ENCODE results near the gene REXO4.
A peak's percentile ranks its signal among the peaks of the same experiment; 100 is the strongest.
"Not testable (repeated sequence)": the region's sequence is repeated elsewhere in the genome, so short reads cannot be mapped to it uniquely, and the experiment has no call there.

Gene REXO4

DNA sequence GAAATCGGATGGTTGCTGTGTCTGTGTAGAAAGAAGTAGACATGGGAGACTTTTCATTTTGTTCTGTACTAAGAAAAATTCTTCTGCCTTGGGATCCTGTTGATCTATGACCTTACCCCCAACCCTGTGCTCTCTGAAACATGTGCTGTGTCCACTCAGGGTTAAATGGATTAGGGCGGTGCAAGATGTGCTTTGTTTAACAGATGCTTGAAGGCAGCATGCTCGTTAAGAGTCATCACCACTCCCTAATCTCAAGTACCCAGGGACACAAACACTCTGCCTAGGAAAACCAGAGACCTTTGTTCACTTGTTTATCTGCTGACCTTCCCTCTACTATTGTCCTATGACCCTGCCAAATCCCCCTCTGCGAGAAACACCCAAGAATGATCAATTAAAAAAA is 26.4 kb downstream of the REXO4 start:
- DNase-seq (ENCODE audit: low spot score in 2 of 2); H3K4me1 Mint-ChIP-seq; H3K4me3 Mint-ChIP-seq; H3K36me3 Mint-ChIP-seq; ATAC-seq; H3K9me3 Mint-ChIP-seq; H3K27ac Mint-ChIP-seq: not testable (repeated sequence)

DNA sequence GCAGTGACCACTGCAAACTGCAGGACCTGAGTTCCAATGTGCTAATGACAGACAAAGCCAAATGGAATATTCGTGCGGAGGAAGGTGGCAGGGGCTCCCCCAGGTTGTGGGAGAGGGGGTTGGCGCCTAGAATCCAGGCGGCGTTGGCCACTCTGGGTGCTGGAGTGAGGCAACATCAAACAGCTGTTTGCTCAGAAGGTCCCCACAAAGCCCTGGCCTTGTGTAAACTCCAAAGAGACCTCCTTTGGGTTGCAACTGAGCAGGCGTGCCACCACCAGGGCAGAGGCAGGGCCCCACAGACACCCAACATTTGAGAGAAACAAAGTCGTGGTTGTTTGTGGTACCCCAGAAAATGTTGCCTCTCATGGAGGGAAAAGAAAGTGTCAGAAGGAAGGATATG is 27.1 kb downstream of the REXO4 start:
- Mint-ChIP-seq H3K36me3 (no peaks in the 10 kb centered on the region), H3K9me3 (no peaks in the 10 kb centered on the region), H3K4me3 (no peak overlapping the region), H3K4me1 (peaks cover 5% of the 10 kb centered on the region), H3K27ac (no peak overlapping the region)
- no peak for ATAC-seq
- no peak for DNase-seq (ENCODE audit: low spot score in 2 of 2)

DNA sequence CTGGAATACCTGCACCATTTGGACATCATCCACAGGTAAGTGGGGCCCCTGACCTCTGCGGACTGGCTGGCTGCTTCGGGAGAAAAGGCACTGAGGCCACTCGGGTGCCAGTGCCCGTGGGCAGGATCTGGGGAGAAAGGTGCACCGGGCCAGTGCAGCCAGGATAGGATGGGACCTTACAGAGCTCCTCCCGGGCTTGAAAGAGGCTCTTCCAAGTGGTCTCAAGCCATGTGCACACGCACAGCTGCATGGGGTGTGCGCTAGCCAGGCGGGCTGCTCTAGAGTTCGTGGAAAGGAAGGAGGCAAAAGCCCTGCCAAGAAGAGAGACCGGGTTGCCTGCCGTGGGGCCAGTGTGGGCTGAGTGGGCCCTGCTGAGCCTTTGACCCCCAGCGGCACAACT is 28.2 kb downstream of the REXO4 start:
- ATAC-seq (no peak), DNase-seq (ENCODE audit: low spot score in 2 of 2) (no peak)
- H3K36me3 Mint-ChIP-seq: no peaks in the 10 kb centered on the region
- H3K4me3 Mint-ChIP-seq: no peak overlapping the region
- H3K4me1 Mint-ChIP-seq: peaks cover 2% of the 10 kb centered on the region
- no peaks in the 10 kb centered on the region for H3K9me3 Mint-ChIP-seq
- H3K27ac Mint-ChIP-seq: no peak overlapping the region

DNA sequence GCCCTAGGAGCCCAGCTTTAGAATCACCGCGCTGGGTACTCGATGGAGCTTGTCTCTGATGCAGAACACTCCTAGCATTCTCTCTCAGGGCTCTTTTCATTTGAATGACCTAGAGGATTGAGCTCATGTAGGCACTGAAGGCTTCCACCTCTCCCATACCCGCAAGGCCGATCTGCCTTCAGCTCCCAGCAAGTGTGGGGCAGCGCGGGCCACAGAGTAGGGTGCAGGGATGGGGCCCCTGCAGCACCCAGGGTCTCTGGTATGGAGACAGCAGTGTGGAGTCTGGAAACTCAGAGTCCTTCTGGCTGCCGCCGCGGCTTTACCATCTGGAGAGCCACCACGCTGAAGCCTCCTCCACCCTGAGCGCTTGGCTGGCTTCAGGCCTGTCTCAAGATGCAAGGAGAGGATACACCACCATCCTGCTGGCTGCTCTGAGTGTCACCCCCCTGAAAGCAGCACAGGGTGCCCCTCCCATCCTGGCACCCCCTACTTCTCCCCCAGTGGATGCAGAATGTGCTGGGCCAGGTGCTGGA is 28.7 kb downstream of the REXO4 start:
- Mint-ChIP-seq H3K27ac (no peak overlapping the region), H3K9me3 (no peaks in the 10 kb centered on the region), H3K4me1 (no peaks in the 10 kb centered on the region), H3K4me3 (no peak overlapping the region), H3K36me3 (no peaks in the 10 kb centered on the region)
- ATAC-seq (no peak), DNase-seq (ENCODE audit: low spot score in 2 of 2) (no peak)

DNA sequence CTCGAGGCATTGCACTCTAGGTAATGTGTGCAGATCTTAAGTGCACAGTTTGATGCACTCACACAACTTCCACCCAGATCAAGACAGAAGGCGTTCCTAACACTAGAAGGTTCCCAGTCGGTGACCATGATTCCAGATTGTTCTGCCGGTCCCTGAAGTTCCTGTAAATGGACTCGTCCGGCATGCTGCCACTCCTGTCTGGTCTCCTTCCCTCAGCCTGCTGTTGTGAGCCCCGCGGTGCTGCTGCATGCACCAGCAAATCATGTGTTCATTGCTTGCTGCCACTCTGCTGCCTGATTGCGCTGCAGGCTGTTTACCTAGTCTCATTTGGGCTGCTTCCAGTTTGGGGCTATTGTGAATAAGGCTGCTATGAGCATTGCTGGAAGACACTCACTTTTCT is 30.1 kb downstream of the REXO4 start:
- H3K4me1 Mint-ChIP-seq: no peaks in the 10 kb centered on the region
- H3K27ac Mint-ChIP-seq: no peak overlapping the region
- no peaks in the 10 kb centered on the region for H3K9me3 Mint-ChIP-seq
- no peak overlapping the region for H3K4me3 Mint-ChIP-seq
- no peaks in the 10 kb centered on the region for H3K36me3 Mint-ChIP-seq
- ATAC-seq: no peak
- DNase-seq (ENCODE audit: low spot score in 2 of 2): no peak

DNA sequence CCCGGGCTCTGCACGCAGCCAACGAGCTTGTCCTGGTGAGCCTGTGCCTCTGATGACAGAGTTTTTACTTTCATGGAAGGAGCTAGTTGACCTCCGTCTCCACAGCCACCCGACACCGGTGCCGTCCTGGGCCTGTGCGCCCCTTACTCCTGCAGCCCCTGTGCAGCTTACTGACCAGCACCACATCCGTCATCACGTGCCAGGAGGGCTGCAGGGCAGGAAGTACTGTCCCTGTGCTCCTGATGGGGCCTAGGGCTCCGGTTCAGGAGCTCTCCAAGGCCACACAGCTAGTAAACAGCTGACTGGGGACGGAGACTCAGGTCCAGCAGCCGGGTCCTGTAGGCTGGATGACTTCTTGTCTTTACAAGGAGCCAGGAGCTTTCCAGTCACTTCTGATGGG is 31.5 kb downstream of the REXO4 start:
- no peaks in the 10 kb centered on the region for H3K9me3 Mint-ChIP-seq
- ATAC-seq (no peak), DNase-seq (ENCODE audit: low spot score in 2 of 2) (no peak)
- no peaks in the 10 kb centered on the region for H3K4me1 Mint-ChIP-seq
- no peak overlapping the region for H3K27ac Mint-ChIP-seq
- H3K36me3 Mint-ChIP-seq: no peaks in the 10 kb centered on the region
- H3K4me3 Mint-ChIP-seq: no peak overlapping the region

DNA sequence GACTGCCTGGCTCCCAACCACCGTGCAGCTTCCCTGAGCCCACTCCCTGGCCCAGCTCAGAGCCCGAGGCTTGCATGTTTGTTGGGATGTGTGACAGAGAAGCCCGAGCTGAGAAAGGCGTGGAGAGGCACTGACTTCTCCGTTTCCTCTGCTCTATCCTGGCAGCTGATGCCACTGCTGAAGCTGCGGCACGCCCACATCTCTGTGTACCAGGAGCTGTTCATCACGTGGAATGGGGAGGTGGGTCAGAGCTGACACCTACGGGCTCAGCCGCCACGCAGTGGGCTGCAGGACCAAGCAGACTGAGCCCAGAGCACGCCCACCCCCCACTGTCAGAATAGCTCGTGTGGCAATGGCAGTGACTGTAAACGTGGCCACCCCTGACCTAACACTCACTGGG is 32.4 kb downstream of the REXO4 start:
- no peaks in the 10 kb centered on the region for H3K4me1 Mint-ChIP-seq
- DNase-seq (ENCODE audit: low spot score in 2 of 2): no peak
- H3K9me3 Mint-ChIP-seq: no peaks in the 10 kb centered on the region
- no peak overlapping the region for H3K4me3 Mint-ChIP-seq
- H3K27ac Mint-ChIP-seq: no peak overlapping the region
- no peaks in the 10 kb centered on the region for H3K36me3 Mint-ChIP-seq
- ATAC-seq: no peak

DNA sequence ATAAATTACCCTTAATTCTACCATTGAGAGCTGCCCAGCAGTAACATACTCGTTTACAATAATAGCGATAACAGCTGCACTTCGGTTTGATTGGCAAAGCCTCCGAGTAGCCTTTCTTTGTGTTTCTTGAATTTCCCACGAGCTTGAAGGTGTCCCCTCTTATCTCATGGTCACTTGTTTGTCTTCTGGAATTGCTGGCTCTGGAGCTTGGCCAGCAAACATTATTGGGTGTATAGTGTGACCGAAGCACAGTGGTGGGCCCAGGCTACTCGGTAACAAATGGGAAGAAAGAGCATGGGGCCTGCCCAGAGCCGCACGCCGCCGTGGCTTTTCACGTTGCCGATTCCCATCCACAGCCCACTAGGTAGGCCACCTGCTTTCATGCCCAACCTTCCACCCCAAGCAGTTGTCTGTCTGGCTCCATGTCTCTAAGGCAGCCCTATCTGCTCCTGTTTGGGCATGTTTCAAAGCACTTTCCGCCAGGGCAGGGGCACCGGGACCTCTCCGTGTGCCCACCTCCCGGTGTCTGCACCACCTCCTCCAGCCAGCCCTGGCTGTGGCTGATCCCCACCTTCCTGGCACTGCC is 33.0 kb downstream of the REXO4 start:
- Mint-ChIP-seq H3K9me3 (no peaks in the 10 kb centered on the region), H3K36me3 (no peaks in the 10 kb centered on the region), H3K4me1 (no peaks in the 10 kb centered on the region), H3K4me3 (no peak overlapping the region), H3K27ac (no peak overlapping the region)
- DNase-seq (ENCODE audit: low spot score in 2 of 2): no peak
- no peak for ATAC-seq

DNA sequence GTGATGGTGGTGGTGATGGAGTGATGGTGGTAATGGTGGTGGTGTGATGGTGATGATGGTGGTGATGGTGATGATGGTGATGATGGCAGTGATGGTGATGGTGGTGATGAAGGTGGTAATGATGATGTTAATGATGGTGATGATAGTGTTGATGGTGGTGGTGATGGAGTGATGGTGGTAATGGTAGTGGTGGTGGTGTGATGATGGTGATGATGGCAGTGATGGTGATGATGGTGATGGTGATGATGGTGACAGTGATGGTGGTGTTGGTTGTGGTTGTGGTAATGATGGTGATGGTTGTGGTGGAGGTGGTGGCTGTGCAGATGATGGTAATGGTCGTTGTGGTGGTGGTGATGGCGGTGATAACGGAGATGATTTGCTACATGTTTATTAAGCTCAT is 34.4 kb downstream of the REXO4 start:
- no peak overlapping the region for H3K4me3 Mint-ChIP-seq
- no peaks in the 10 kb centered on the region for H3K4me1 Mint-ChIP-seq
- H3K27ac Mint-ChIP-seq: no peak overlapping the region
- no peaks in the 10 kb centered on the region for H3K36me3 Mint-ChIP-seq
- DNase-seq (ENCODE audit: low spot score in 2 of 2): no peak
- no peaks in the 10 kb centered on the region for H3K9me3 Mint-ChIP-seq
- no peak for ATAC-seq

- Mint-ChIP-seq H3K4me1 (no peaks in the 10 kb centered on the region), H3K4me3 (no peak overlapping the region), H3K36me3 (no peaks in the 10 kb centered on the region), H3K27ac (no peak overlapping the region), H3K9me3 (no peaks in the 10 kb centered on the region)
- DNase-seq (ENCODE audit: low spot score in 2 of 2) (no peak), ATAC-seq (peak; percentile 20)
These were observed 35.2 kb downstream of the REXO4 start for GRCh38 chr9:133382507-133383141.

GRCh38 chr9:133380734-133381133 is 37.1 kb downstream of the REXO4 start:
- no peak overlapping the region for H3K27ac Mint-ChIP-seq
- H3K4me3 Mint-ChIP-seq: no peak overlapping the region
- no peaks in the 10 kb centered on the region for H3K9me3 Mint-ChIP-seq
- H3K4me1 Mint-ChIP-seq: no peaks in the 10 kb centered on the region
- H3K36me3 Mint-ChIP-seq: no peaks in the 10 kb centered on the region
- no peak for ATAC-seq
- no peak for DNase-seq (ENCODE audit: low spot score in 2 of 2)

DNA sequence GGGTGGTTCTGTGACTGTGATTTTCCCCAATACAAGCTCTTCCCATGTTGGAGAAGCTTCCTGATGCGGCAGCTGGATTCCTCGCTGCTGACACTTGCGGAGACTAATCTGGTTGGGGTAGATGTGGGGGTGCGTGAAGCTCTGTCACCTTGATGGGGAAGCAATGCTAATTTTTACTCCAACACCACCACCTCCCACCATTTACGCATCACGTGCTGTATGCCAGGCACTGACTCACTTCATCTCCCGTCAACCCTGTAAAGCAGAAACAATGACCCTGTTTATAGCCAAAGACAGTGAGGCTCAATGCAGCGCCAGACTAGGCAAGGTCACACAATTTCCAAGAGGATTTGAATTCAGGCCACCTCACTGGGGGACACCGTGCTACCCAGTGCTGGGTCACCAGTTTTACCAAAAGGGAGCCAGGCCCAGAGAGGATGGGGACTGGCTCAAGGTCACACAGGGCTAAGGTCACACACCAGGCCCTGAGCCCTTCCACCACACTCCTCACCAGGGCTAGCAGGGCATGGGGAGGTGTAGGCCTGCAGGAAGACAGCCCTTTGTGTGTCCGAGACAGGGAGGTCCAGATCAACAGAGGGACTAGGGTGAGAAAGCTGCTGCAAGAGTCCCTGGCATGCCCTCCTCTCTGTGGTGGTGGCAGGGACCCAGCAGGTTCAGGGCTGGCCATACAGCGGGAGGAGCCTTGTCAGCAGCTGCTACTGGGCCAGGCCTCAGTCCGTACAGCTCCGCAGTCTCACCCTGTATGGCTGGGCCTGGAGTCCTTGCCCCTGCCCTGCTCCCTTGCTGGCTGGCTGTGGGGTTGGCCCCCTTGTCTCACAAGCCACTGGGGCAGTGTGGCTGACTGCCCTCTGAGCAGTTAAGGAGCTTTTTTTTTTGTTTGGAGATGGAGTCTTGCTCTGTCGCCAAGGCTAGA is 38.4 kb downstream of the REXO4 start:
- Mint-ChIP-seq H3K4me3 (no peak overlapping the region), H3K9me3 (no peaks in the 10 kb centered on the region), H3K4me1 (no peaks in the 10 kb centered on the region), H3K27ac (no peak overlapping the region), H3K36me3 (peaks cover 10% of the 10 kb centered on the region)
- ATAC-seq (no peak), DNase-seq (ENCODE audit: low spot score in 2 of 2) (no peak)

- Mint-ChIP-seq H3K9me3 (no peaks in the 10 kb centered on the region), H3K4me3 (no peak overlapping the region), H3K36me3 (peaks cover 20% of the 10 kb centered on the region), H3K27ac (no peak overlapping the region), H3K4me1 (no peaks in the 10 kb centered on the region)
- ATAC-seq (no peak), DNase-seq (ENCODE audit: low spot score in 2 of 2) (no peak)
These were observed 39.3 kb downstream of the REXO4 start for GRCh38 chr9:133378408-133378962.

GRCh38 chr9:133377721-133378216 is 40.0 kb downstream of the REXO4 start:
- Mint-ChIP-seq H3K9me3 (no peaks in the 10 kb centered on the region), H3K4me1 (peaks cover 7% of the 10 kb centered on the region), H3K27ac (no peak overlapping the region), H3K4me3 (peak overlapping the region; percentile 89), H3K36me3 (peaks cover 27% of the 10 kb centered on the region)
- DNase-seq (ENCODE audit: low spot score in 2 of 2) (no peak), ATAC-seq (no peak)

GRCh38 chr9:133377280-133377679 is 40.5 kb downstream of the REXO4 start:
- Mint-ChIP-seq H3K4me3 (peak overlapping the region; percentile 89), H3K4me1 (peaks cover 12% of the 10 kb centered on the region), H3K36me3 (peaks cover 32% of the 10 kb centered on the region)
- H3K27ac Mint-ChIP-seq; ATAC-seq; DNase-seq (ENCODE audit: low spot score in 2 of 2); H3K9me3 Mint-ChIP-seq: not testable (repeated sequence)

Measured in stimulated activated effector memory CD8-positive, alpha-beta T cell treated with anti-CD3 and anti-CD28 coated beads, Interleukin-12 subunit alpha, Interleukin-12 subunit beta, amount 100 ng/mL, for 72 hours (primary cell).